Suprapubic skin (tissue), 4 donors: ENCODE data around the gene THBS3. TPM values are rescaled to one million over a fixed set of nuclear protein-coding genes. Genes with fewer than 3 reads are reported as not detected.
"Not testable (repeated sequence)": the region's sequence is repeated elsewhere in the genome, so short reads cannot be mapped to it uniquely, and the experiment has no call there.

Experiments
- DNase-seq, 2 donors: peaks; one replicate each; pipeline ENCODE4 v3.0.0-alpha.2; 2019; ENCODE audit warnings: low spot score in 2 of 2
- H3K27ac ChIP-seq: fragments of 200-600 bp; sonication (generic); one replicate; pipeline ENCODE4 v1.5.1; 2019
- H3K27me3 ChIP-seq: fragments of 200-600 bp; sonication (generic); one replicate; pipeline ENCODE4 v1.5.1; 2019
- H3K36me3 ChIP-seq: fragments of 200-600 bp; sonication (generic); one replicate; pipeline ENCODE4 v1.5.1; 2019
- H3K4me1 ChIP-seq: fragments of 200-600 bp; sonication (generic); one replicate; pipeline ENCODE4 v1.5.1; 2019
- H3K4me3 ChIP-seq: fragments of 200-600 bp; sonication (generic); one replicate; pipeline ENCODE4 v1.5.1; 2019; ENCODE audit warnings: mild to moderate bottlenecking
- H3K9me3 ChIP-seq: fragments of 200-600 bp; sonication (generic); one replicate; pipeline ENCODE4 v1.5.1; 2019
- EP300 ChIP-seq: sonication (generic); formaldehyde crosslinking; IDR thresholded peaks from one replicate; pipeline ENCODE4 v1.6.1; 2017; ENCODE audit warnings: antibody characterized with exemption
- POLR2A ChIP-seq, 2 donors: fragments of 450-650 bp; IDR thresholded peaks; one replicate each; pipeline ENCODE4 v1.6.1; 2017; ENCODE audit warnings: antibody characterized with exemption in 2 of 2, mild to moderate bottlenecking in 2 of 2, moderate library complexity in 2 of 2
- POLR2AphosphoS5 ChIP-seq, 3 donors: sonication (generic); formaldehyde crosslinking; IDR thresholded peaks; one replicate each; pipeline ENCODE4 v1.6.1; 2017; ENCODE audit warnings: antibody characterized with exemption in 3 of 3
- WGBS: methylation state at CpG from one replicate; pipeline ENCODE4 v1.1.5; 2018; 5-methylcytosine and 5-hydroxymethylcytosine counted together
- total RNA-seq, 4 donors: library from RNA; depleted of rRNA; stranded (reverse); fragments of >200 nt; gene quantifications; one replicate each; pipeline ENCODE4 v1.1.0, GENCODE V29; 2016
- TF ChIP-seq, protein P1 (sequence below), 2 donors: fragments of 200-600 bp in 1 of 2; fragments of 450-650 bp in 1 of 2; sonication (generic) in 1 of 2; IDR thresholded peaks; one replicate each; pipeline ENCODE4 v1.5.1; 2016 to 2019; ENCODE audit warnings: antibody characterized with exemption in 2 of 2, mild to moderate bottlenecking in 1 of 2, moderate library complexity in 1 of 2

The THBS3 gene
- total RNA-seq, 4 donors from 2014 or later = 21.4 to 90.8 (median 26.7) TPM

DNA sequence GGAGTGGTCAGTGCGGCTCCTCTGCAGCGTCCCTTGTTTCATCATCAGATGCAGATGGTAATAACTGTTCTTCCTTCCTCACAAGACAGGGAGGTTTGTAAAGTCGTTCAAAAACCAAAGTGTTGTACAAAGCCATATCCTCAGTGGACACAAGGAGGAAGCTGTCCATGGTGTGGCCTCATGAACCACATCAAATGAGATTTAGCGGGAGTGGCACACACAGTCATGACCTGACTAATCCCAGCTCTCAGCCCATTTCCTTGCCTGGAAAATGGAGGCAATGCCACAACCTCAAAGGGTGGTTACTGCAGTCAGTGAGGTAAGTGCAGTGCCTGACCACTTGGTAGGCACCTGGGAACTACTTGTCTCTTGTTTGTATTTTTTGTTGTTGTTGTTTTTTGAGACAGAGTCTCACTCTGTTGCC is 34.2 kb upstream of the THBS3 start:
- TF ChIP-seq EP300 = no peak
- TF ChIP-seq, protein P1, sequence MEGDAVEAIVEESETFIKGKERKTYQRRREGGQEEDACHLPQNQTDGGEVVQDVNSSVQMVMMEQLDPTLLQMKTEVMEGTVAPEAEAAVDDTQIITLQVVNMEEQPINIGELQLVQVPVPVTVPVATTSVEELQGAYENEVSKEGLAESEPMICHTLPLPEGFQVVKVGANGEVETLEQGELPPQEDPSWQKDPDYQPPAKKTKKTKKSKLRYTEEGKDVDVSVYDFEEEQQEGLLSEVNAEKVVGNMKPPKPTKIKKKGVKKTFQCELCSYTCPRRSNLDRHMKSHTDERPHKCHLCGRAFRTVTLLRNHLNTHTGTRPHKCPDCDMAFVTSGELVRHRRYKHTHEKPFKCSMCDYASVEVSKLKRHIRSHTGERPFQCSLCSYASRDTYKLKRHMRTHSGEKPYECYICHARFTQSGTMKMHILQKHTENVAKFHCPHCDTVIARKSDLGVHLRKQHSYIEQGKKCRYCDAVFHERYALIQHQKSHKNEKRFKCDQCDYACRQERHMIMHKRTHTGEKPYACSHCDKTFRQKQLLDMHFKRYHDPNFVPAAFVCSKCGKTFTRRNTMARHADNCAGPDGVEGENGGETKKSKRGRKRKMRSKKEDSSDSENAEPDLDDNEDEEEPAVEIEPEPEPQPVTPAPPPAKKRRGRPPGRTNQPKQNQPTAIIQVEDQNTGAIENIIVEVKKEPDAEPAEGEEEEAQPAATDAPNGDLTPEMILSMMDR (IDR thresholded peaks at IDR 0.05) = no peak
- TF ChIP-seq POLR2A (IDR thresholded peaks at IDR 0.05) = no peak
- no peak for TF ChIP-seq POLR2AphosphoS5 (IDR thresholded peaks at IDR 0.05)
- Histone ChIP-seq H3K36me3 (peaks cover 13% of the 10 kb centered on the region), H3K4me1 (peaks cover 46% of the 10 kb centered on the region), H3K27me3 (no peaks in the 10 kb centered on the region), H3K9me3 (no peaks in the 10 kb centered on the region), H3K4me3 (no peak overlapping the region), H3K27ac (no peak overlapping the region)
- WGBS = 49% methylated on average over 4 of the region's 4 CpGs
- DNase-seq = no peak

DNA sequence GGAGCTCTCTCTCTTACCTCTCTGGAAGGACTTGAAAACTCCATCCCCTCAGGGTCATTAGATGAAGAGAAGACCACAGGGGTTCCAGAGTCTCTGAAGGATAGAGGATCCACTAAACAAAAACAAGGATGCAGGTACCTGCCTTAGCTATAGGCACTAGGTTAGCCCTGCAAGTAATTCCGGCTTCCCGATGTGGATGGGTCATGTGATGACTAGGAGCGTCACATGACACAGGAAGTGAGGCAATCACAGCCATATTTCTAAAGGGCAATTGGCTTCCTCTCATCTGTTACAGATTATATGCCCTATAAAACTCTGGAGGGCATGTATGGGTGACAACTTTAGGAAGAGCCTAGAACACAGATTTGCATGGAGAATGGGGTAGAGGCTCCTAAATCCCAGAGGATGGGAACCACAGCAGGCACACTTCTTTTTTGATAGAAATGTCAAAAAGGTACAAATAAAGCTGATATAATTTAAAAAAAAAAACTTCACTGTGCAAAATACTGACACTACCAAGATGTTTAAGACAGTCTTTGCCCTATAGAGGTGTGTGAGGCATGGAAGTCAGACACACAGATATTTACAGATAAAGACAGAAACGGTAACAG is 33.5 kb upstream of the THBS3 start:
- Histone ChIP-seq H3K36me3 (peaks cover 20% of the 10 kb centered on the region), H3K27me3 (no peaks in the 10 kb centered on the region), H3K4me3 (peak overlapping the region; percentile 42), H3K4me1 (peaks cover 46% of the 10 kb centered on the region), H3K9me3 (no peaks in the 10 kb centered on the region), H3K27ac (no peak overlapping the region)
- TF ChIP-seq, protein P1 (IDR thresholded peaks at IDR 0.05) = no peak
- peak; percentile 65 to 85 (median 72) for TF ChIP-seq POLR2AphosphoS5 (IDR thresholded peaks at IDR 0.05)
- DNase-seq = peak; percentile 83 to 90
- 14% methylated on average over 4 of the region's 4 CpGs for WGBS

DNA sequence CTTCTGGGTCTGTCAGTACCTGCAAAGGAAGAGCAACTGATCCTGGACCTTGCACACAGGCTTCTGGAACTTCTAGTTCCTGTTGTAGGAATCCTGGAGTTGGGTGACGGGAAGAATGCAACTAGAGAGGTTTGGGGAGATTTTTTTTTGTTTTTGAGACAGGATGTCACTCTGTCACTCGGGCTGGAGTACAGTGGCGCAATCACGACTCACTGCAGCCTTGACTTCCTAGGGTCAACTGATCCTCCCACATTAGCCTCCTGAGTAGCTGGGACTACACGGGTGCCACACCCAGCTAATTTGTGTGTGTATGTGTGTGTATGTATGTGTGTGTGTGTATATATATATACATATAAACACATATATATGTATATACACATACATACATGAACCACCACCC is 28.8 kb upstream of the THBS3 start:
- no peaks in the 10 kb centered on the region for H3K9me3 ChIP-seq
- no peak overlapping the region for H3K27ac ChIP-seq
- no peak overlapping the region for H3K4me3 ChIP-seq
- TF ChIP-seq POLR2A (IDR thresholded peaks at IDR 0.05) (no peak), POLR2AphosphoS5 (IDR thresholded peaks at IDR 0.05) (no peak), EP300 (no peak)
- TF ChIP-seq, protein P1 (IDR thresholded peaks at IDR 0.05) = no peak
- H3K27me3 ChIP-seq = no peaks in the 10 kb centered on the region
- peaks cover 27% of the 10 kb centered on the region for H3K4me1 ChIP-seq
- WGBS = 74% methylated on average over 5 of the region's 5 CpGs
- peaks cover 23% of the 10 kb centered on the region for H3K36me3 ChIP-seq
- no peak for DNase-seq

DNA sequence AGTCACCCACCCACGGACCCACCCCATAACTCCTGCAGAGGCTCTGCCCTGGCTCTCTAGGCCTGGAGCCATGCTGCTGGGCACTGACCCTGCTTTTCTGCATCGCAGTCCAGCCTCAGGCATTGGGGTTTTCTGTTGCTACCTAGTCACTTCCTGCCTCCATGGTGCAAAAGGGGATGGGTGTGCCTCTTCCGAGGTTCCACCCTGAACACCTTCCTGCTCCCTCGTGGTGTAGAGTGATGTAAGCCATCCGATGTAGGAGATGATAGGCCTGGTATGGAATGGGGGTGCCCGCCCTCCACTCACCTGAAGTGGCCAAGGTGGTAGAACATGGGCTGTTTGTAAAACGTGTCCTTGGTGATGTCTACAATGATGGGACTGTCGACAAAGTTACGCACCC is 27.7 kb upstream of the THBS3 start:
- H3K9me3 ChIP-seq, H3K4me3 ChIP-seq, H3K27me3 ChIP-seq, DNase-seq, H3K27ac ChIP-seq: not testable (repeated sequence)
- 93% methylated on average over 3 of the region's 9 CpGs for WGBS
- peaks cover 19% of the 10 kb centered on the region for H3K4me1 ChIP-seq
- H3K36me3 ChIP-seq = peaks cover 23% of the 10 kb centered on the region

DNA sequence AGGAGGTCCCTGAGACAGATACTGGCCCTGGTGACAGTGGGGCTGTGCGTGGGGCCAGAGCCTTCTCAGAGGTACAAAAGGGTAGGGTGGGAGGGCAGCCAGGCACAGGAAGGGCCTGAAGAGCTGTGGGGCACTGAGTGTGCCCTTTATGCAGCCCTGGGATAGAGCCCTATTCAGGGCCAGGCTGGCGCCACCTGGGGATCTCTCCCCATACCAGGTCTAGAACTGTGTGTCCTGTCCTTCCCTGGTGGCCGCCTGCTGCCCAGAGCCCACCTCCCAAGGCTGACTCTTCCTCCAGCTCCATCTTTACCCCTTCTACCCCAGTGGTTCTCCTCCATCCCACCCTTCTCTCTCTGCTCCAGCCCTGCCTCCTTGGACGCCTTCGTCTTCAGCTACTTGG is 25.8 kb upstream of the THBS3 start:
- not testable (repeated sequence) for H3K9me3 ChIP-seq, DNase-seq, H3K27me3 ChIP-seq, H3K4me1 ChIP-seq, H3K4me3 ChIP-seq, H3K27ac ChIP-seq
- peaks cover 23% of the 10 kb centered on the region for H3K36me3 ChIP-seq
- no CpG with 5 or more reads among the region's 5 CpGs for WGBS

DNA sequence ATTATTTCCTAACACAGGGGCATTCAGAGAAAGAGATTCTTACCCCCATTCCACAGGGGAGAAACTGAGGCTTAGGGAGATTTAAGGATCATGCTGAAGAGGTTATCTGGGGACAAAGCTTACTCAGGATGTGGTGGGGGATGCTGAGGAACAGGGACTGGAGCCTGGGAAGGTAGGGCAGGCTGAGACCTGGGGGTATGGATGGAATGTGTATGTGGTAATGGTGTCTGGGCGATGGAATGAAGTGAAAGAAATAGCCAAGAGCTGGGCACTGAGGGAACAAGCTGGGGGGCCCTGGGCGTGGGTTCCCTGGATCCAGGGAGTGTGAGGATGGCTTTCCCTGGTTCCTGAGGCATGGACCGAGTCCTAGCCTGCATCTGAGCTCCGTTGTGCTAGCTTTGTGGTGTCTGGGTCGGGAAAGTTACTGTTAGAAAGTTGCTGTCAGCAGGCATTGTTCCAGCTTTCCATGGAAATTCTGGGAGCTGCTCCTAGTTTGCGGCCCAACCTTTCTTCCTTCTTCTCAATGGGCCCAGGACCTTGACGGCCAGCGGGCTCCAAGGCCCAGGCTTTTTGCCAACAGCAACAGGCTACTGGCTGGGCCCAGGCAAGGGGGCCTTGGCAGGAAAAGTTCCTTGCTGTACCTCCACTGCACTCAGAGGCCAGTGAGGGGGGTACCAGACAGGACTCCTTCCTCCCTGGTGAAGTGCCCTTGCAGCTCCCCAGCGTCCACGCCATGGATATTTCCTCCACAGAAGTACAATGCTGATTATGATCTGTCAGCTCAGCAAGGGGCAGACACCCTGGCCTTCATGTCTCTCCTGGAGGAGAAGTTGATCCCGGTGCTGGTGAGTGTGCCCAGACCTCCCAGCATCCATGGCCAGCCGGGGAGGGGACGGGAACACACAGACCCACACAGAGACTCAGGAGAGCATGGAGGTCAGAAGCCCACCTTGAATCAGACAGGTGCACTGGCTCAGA is 24.6 kb upstream of the THBS3 start:
- H3K9me3 ChIP-seq, H3K27me3 ChIP-seq, H3K27ac ChIP-seq, DNase-seq, H3K4me3 ChIP-seq: not testable (repeated sequence)
- Histone ChIP-seq H3K4me1 (peaks cover 14% of the 10 kb centered on the region), H3K36me3 (peaks cover 14% of the 10 kb centered on the region)
- WGBS = 54% methylated on average over 8 of the region's 13 CpGs

DNA sequence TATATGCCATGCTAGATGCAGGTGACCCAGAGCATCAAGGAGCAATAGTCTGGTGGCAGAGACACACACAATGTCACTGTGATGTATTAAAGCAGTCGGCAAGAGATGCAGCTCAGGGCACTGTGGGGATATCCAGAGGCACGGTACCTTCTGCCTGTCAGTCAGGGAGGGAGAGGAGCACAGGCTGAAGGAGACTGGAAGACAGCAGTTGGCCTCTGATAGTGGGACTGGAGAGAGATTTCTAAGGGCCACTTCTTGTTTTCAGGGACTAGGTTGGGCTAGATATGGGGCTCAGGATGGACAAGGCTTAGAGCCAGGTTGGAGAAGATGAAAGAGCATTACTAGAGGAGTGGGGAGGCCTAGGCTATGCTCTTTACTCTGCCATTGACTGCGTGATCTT is 23.6 kb upstream of the THBS3 start:
- WGBS = 56% methylated on average over 3 of the region's 3 CpGs
- H3K36me3 ChIP-seq, H3K27me3 ChIP-seq, H3K27ac ChIP-seq, H3K4me3 ChIP-seq, DNase-seq, H3K9me3 ChIP-seq: not testable (repeated sequence)
- H3K4me1 ChIP-seq = peaks cover 21% of the 10 kb centered on the region
